Panc1 (cell line): ENCODE results near the gene PANX3.

Source experiments
- POLR2AphosphoS5 ChIP-seq: IDR thresholded peaks from 2 replicates; pipeline ENCODE4 v1.6.1; 2012; ENCODE audit warnings: mild to moderate bottlenecking, low read depth, low read length, moderate library complexity
- SIN3A ChIP-seq: IDR thresholded peaks from 2 replicates; pipeline ENCODE4 v1.6.1; 2012; ENCODE audit warnings: low read depth, mild to moderate bottlenecking, low read length, moderate library complexity, borderline replicate concordance; ENCODE audit not compliant: insufficient read depth
- TCF7L2 ChIP-seq: IDR thresholded peaks from 2 replicates; pipeline ENCODE4 v1.6.1; 2011; ENCODE audit warnings: mild to moderate bottlenecking, low read depth, low read length, inconsistent platforms
- TF ChIP-seq, protein P1 (sequence below), 2 experiments: IDR thresholded peaks; 2 replicates each; pipeline ENCODE4 v1.6.1; 2011 to 2012; ENCODE audit warnings: low read depth in 2 of 2, control low read depth in 1 of 2, low read length in 1 of 2, mild to moderate bottlenecking in 1 of 2, moderate library complexity in 1 of 2; ENCODE audit not compliant: insufficient read depth in 1 of 2
- TF ChIP-seq, protein P2 (sequence below): fragments of 450-650 bp; IDR thresholded peaks from 2 replicates; pipeline ENCODE4 v1.5.1; 2017; ENCODE audit warnings: mild to moderate bottlenecking

DNA sequence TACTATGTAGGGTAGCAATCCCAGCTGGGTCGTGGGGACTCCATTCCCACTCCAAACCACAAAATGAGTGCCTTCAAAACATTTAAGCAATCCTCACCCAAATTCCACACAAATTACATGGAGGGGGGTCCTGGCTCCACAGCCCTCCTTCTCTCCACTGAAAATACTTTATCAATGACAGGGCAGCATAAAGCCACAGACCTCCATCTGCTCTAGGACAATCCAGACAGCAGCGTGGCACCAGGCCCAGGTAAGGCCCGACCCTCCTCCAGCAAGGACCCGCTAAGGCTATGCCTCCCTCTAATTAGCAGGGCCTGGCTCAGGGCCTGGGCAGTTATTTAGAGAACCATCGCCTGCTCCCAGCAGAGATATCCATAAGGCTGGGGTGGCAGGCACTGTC lies at the start of gene PANX3:
- TF ChIP-seq, protein P1, sequence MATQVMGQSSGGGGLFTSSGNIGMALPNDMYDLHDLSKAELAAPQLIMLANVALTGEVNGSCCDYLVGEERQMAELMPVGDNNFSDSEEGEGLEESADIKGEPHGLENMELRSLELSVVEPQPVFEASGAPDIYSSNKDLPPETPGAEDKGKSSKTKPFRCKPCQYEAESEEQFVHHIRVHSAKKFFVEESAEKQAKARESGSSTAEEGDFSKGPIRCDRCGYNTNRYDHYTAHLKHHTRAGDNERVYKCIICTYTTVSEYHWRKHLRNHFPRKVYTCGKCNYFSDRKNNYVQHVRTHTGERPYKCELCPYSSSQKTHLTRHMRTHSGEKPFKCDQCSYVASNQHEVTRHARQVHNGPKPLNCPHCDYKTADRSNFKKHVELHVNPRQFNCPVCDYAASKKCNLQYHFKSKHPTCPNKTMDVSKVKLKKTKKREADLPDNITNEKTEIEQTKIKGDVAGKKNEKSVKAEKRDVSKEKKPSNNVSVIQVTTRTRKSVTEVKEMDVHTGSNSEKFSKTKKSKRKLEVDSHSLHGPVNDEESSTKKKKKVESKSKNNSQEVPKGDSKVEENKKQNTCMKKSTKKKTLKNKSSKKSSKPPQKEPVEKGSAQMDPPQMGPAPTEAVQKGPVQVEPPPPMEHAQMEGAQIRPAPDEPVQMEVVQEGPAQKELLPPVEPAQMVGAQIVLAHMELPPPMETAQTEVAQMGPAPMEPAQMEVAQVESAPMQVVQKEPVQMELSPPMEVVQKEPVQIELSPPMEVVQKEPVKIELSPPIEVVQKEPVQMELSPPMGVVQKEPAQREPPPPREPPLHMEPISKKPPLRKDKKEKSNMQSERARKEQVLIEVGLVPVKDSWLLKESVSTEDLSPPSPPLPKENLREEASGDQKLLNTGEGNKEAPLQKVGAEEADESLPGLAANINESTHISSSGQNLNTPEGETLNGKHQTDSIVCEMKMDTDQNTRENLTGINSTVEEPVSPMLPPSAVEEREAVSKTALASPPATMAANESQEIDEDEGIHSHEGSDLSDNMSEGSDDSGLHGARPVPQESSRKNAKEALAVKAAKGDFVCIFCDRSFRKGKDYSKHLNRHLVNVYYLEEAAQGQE (IDR thresholded peaks at IDR 0.05; ENCODE audit: insufficient read depth in 1 of 2, low read depth in 2 of 2, low read length in 1 of 2), result no peak
- TF ChIP-seq, protein P2, sequence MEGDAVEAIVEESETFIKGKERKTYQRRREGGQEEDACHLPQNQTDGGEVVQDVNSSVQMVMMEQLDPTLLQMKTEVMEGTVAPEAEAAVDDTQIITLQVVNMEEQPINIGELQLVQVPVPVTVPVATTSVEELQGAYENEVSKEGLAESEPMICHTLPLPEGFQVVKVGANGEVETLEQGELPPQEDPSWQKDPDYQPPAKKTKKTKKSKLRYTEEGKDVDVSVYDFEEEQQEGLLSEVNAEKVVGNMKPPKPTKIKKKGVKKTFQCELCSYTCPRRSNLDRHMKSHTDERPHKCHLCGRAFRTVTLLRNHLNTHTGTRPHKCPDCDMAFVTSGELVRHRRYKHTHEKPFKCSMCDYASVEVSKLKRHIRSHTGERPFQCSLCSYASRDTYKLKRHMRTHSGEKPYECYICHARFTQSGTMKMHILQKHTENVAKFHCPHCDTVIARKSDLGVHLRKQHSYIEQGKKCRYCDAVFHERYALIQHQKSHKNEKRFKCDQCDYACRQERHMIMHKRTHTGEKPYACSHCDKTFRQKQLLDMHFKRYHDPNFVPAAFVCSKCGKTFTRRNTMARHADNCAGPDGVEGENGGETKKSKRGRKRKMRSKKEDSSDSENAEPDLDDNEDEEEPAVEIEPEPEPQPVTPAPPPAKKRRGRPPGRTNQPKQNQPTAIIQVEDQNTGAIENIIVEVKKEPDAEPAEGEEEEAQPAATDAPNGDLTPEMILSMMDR, result no peak
- no peak for TF ChIP-seq SIN3A
- TF ChIP-seq POLR2AphosphoS5, result no peak
- TF ChIP-seq TCF7L2, result no peak
